Liver (tissue), 3 donors: Measurements from ENCODE around the gene GRIN2C.

Source experiments
- EGR1 ChIP-seq, 2 donors: IDR thresholded peaks; 2 replicates each; pipeline ENCODE4 v1.6.1; 2016 to 2018; ENCODE audit warnings: antibody characterized with exemption in 2 of 2, low read depth in 2 of 2
- GABPA ChIP-seq, 2 donors: IDR thresholded peaks in 1 of 2; conservative IDR thresholded peaks in 1 of 2; 2 replicates each; pipeline ENCODE4 v1.6.1; 2016; ENCODE audit warnings: antibody characterized with exemption in 2 of 2, mild to moderate bottlenecking in 1 of 2, moderate library complexity in 1 of 2
- HNF4A ChIP-seq, 2 donors: conservative IDR thresholded peaks; 2 replicates each; pipeline ENCODE4 v1.6.1; 2016; ENCODE audit warnings: antibody characterized with exemption in 2 of 2, mild to moderate bottlenecking in 2 of 2
- JUND ChIP-seq, 2 donors: IDR thresholded peaks; 2 replicates each; pipeline ENCODE4 v1.6.1; 2016; ENCODE audit warnings: antibody characterized with exemption in 2 of 2
- MAX ChIP-seq: IDR thresholded peaks from 2 replicates; pipeline ENCODE4 v1.6.1; 2016; ENCODE audit warnings: antibody characterized with exemption
- TF ChIP-seq, protein P1 (sequence below): fragments of 150-350 bp; IDR thresholded peaks from 2 replicates; pipeline ENCODE4 v1.5.1; 2017; ENCODE audit warnings: improper control_type of control experiment, low read depth, low read length; ENCODE audit not compliant: missing input control
- TF ChIP-seq, protein P2 (sequence below): IDR thresholded peaks from 2 replicates; pipeline ENCODE4 v1.6.1; 2016; ENCODE audit warnings: antibody characterized with exemption
- TF ChIP-seq, protein P3 (sequence below): IDR thresholded peaks from 2 replicates; pipeline ENCODE4 v1.6.1; 2016; ENCODE audit warnings: antibody characterized with exemption, mild to moderate bottlenecking
- donor health status: healthy.
- donor health status: healthy.

DNA sequence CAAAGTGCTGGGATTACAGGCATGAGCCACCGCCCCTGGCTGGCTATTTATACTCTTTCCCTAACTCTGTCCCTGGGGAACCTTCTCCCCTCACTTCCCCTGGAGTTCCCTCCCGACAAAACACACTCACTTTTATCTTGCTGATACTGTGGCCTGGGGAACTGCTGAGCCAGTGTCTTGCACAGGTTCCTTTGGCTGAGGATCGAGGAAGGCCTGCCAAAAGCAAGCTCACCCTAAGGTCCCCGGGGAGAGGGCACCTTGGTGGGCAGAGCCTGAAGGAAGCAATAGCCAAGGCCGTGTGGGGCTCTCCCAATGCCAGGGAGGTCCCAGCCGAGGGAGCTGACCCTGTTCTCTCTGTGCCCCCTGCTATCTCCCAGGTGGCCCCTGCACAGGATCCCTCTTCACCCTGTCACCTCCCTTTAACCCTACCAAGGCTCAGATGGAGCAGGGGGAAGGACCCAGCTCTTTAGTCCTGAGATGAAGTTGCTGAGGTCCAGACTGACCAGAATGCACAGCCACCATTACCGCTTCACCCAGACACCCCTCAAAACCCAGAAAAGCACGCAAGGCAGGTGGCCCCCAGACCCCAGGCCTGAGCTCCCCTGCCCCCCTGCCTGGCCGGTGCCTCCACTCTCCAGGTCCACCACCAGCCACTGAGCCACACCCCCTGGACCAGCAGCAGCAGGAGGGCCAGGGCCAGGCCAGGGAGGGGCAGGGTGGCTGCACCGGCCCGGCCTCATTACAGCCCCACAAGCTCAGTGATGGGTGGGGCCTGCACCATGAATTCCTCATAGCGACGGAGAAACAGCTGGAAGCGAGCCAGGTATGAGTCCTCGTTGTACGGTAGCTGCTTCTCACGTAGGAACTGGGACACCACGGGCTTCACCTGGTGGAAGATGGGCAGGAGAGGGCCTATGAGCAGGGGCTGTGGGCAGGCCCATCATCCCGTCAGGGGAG is 18.2 kb upstream of the GRIN2C start:
- TF ChIP-seq GABPA (IDR thresholded peaks at IDR 0.05 in 1 of 2, conservative IDR thresholded peaks at IDR 0.05 in 1 of 2), result no peak
- TF ChIP-seq, protein P1, sequence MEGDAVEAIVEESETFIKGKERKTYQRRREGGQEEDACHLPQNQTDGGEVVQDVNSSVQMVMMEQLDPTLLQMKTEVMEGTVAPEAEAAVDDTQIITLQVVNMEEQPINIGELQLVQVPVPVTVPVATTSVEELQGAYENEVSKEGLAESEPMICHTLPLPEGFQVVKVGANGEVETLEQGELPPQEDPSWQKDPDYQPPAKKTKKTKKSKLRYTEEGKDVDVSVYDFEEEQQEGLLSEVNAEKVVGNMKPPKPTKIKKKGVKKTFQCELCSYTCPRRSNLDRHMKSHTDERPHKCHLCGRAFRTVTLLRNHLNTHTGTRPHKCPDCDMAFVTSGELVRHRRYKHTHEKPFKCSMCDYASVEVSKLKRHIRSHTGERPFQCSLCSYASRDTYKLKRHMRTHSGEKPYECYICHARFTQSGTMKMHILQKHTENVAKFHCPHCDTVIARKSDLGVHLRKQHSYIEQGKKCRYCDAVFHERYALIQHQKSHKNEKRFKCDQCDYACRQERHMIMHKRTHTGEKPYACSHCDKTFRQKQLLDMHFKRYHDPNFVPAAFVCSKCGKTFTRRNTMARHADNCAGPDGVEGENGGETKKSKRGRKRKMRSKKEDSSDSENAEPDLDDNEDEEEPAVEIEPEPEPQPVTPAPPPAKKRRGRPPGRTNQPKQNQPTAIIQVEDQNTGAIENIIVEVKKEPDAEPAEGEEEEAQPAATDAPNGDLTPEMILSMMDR, result no peak
- no peak for TF ChIP-seq EGR1 (IDR thresholded peaks at IDR 0.05; ENCODE audit: low read depth in 2 of 2)
- TF ChIP-seq, protein P2, sequence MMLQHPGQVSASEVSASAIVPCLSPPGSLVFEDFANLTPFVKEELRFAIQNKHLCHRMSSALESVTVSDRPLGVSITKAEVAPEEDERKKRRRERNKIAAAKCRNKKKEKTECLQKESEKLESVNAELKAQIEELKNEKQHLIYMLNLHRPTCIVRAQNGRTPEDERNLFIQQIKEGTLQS, result no peak
- TF ChIP-seq JUND (IDR thresholded peaks at IDR 0.05), result no peak
- TF ChIP-seq, protein P3, sequence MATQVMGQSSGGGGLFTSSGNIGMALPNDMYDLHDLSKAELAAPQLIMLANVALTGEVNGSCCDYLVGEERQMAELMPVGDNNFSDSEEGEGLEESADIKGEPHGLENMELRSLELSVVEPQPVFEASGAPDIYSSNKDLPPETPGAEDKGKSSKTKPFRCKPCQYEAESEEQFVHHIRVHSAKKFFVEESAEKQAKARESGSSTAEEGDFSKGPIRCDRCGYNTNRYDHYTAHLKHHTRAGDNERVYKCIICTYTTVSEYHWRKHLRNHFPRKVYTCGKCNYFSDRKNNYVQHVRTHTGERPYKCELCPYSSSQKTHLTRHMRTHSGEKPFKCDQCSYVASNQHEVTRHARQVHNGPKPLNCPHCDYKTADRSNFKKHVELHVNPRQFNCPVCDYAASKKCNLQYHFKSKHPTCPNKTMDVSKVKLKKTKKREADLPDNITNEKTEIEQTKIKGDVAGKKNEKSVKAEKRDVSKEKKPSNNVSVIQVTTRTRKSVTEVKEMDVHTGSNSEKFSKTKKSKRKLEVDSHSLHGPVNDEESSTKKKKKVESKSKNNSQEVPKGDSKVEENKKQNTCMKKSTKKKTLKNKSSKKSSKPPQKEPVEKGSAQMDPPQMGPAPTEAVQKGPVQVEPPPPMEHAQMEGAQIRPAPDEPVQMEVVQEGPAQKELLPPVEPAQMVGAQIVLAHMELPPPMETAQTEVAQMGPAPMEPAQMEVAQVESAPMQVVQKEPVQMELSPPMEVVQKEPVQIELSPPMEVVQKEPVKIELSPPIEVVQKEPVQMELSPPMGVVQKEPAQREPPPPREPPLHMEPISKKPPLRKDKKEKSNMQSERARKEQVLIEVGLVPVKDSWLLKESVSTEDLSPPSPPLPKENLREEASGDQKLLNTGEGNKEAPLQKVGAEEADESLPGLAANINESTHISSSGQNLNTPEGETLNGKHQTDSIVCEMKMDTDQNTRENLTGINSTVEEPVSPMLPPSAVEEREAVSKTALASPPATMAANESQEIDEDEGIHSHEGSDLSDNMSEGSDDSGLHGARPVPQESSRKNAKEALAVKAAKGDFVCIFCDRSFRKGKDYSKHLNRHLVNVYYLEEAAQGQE, result no peak
- no peak for TF ChIP-seq MAX
- TF ChIP-seq HNF4A (conservative IDR thresholded peaks at IDR 0.05), result no peak
